ENCODE data around the gene FRRS1.

DNA sequence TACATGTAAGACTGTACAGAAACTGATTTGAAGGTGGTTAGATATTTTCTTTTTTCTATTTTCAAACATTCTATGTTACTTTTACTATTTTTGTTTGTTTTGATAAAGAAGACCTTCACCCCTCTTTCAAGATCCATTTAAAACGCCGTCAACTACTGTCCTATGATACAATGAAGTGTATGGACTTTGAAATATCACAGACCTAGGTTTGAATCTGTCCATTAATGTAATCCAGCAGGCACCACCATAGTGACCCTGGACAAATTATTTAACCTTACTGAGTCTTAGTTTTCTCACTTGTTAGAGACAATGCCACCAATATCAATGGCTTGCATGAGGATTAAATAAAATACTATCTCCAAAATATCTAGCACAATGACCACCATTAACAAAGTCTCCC lies 2.0 kb downstream of the FRRS1 start:
- TF ChIP-seq, protein P1, sequence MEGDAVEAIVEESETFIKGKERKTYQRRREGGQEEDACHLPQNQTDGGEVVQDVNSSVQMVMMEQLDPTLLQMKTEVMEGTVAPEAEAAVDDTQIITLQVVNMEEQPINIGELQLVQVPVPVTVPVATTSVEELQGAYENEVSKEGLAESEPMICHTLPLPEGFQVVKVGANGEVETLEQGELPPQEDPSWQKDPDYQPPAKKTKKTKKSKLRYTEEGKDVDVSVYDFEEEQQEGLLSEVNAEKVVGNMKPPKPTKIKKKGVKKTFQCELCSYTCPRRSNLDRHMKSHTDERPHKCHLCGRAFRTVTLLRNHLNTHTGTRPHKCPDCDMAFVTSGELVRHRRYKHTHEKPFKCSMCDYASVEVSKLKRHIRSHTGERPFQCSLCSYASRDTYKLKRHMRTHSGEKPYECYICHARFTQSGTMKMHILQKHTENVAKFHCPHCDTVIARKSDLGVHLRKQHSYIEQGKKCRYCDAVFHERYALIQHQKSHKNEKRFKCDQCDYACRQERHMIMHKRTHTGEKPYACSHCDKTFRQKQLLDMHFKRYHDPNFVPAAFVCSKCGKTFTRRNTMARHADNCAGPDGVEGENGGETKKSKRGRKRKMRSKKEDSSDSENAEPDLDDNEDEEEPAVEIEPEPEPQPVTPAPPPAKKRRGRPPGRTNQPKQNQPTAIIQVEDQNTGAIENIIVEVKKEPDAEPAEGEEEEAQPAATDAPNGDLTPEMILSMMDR (conservative IDR thresholded peaks at IDR 0.05 in 1 of 2, IDR thresholded peaks at IDR 0.05 in 1 of 2; ENCODE audit: low read depth in 1 of 2, low read length in 2 of 2), result no peak
- TF ChIP-seq EZH2 (IDR thresholded peaks at IDR 0.05; ENCODE audit: low read length, missing control alignments), result no peak

Data from fibroblast of lung (primary cell).